Uterus (tissue), 4 donors: Measurements from ENCODE around the gene LRRC3C. TPM values are rescaled to one million over a fixed set of nuclear protein-coding genes. Genes with fewer than 3 reads are reported as not detected.

ENCODE experiments used
- DNase-seq, 2 donors: peaks; one replicate each; pipeline ENCODE4 v3.0.0-alpha.2; 2019 to 2020
- H3K27ac ChIP-seq, 2 donors: fragments of 200-600 bp; sonication (generic); 1 replicate in 1 of 2; 2 replicates in 1 of 2; pipeline ENCODE4 v1.5.1; 2016 to 2018
- H3K27me3 ChIP-seq, 2 donors: fragments of 200-600 bp; sonication (generic); one replicate each; pipeline ENCODE4 v1.5.1; 2018 to 2019; ENCODE audit warnings: control low read depth in 1 of 2
- H3K36me3 ChIP-seq, 2 donors: fragments of 200-600 bp; sonication (generic); one replicate each; pipeline ENCODE4 v1.5.1; 2019; ENCODE audit warnings: control low read depth in 1 of 2
- H3K4me1 ChIP-seq, 2 donors: fragments of 200-600 bp; sonication (generic); one replicate each; pipeline ENCODE4 v1.5.1; 2018 to 2019; ENCODE audit warnings: control low read depth in 1 of 2
- H3K4me3 ChIP-seq, 2 donors: fragments of 200-600 bp; sonication (generic); 1 replicate in 1 of 2; 2 replicates in 1 of 2; pipeline ENCODE4 v1.5.1; 2018 to 2019; ENCODE audit warnings: mild to moderate bottlenecking in 1 of 2
- H3K9me3 ChIP-seq, 2 donors: fragments of 200-600 bp; sonication (generic); one replicate each; pipeline ENCODE4 v1.5.1; 2019; ENCODE audit warnings: control low read depth in 1 of 2
- POLR2A ChIP-seq, 2 donors: fragments of 450-650 bp; IDR thresholded peaks; one replicate each; pipeline ENCODE4 v1.6.1; 2016; ENCODE audit warnings: antibody characterized with exemption in 2 of 2, mild to moderate bottlenecking in 1 of 2, moderate library complexity in 1 of 2
- intact Hi-C: fragments of 100-400 bp; cut with DNase I; formaldehyde crosslinking; loops from one replicate; pipeline ENCODE4 v1.15.1; 2023; ENCODE audit warnings: low total_unique reads
- total RNA-seq, 4 donors: library from RNA; depleted of rRNA in 3 of 4; stranded (reverse); fragments of >200 nt in 3 of 4; gene quantifications; one replicate each; pipeline versions ENCODE4 v1.1.0 to v1.2.4, GENCODE V29; 2014 to 2023
- TF ChIP-seq, protein P1 (sequence below), 4 experiments: fragments of 200-600 bp in 2 of 4; fragments of 450-650 bp in 2 of 4; sonication (generic) in 2 of 4; IDR thresholded peaks; one replicate each; pipeline ENCODE4 v1.5.1; 2016 to 2019; ENCODE audit warnings: antibody characterized with exemption in 4 of 4, mild to moderate bottlenecking in 2 of 4, moderate library complexity in 1 of 4
- donor health status: DM: yes; HTN: yes; CAD: no.

LRRC3C gene
- total RNA-seq, 4 donors from 2014 or later, result 0.52 TPM; not detected in 3

GRCh38 chr17:39913989-39914388 lies 13.5 kb upstream of the LRRC3C start:
- TF ChIP-seq, protein P1, sequence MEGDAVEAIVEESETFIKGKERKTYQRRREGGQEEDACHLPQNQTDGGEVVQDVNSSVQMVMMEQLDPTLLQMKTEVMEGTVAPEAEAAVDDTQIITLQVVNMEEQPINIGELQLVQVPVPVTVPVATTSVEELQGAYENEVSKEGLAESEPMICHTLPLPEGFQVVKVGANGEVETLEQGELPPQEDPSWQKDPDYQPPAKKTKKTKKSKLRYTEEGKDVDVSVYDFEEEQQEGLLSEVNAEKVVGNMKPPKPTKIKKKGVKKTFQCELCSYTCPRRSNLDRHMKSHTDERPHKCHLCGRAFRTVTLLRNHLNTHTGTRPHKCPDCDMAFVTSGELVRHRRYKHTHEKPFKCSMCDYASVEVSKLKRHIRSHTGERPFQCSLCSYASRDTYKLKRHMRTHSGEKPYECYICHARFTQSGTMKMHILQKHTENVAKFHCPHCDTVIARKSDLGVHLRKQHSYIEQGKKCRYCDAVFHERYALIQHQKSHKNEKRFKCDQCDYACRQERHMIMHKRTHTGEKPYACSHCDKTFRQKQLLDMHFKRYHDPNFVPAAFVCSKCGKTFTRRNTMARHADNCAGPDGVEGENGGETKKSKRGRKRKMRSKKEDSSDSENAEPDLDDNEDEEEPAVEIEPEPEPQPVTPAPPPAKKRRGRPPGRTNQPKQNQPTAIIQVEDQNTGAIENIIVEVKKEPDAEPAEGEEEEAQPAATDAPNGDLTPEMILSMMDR (IDR thresholded peaks at IDR 0.05), result no peak
- TF ChIP-seq POLR2A (IDR thresholded peaks at IDR 0.05), result no peak
- no peaks in the 10 kb centered on the region for H3K4me1 ChIP-seq
- no peak overlapping the region for H3K4me3 ChIP-seq
- no peaks in the 10 kb centered on the region for H3K27me3 ChIP-seq
- intact Hi-C loops, result no loop called here
- no peaks in the 10 kb centered on the region for H3K9me3 ChIP-seq
- H3K36me3 ChIP-seq, result no peaks in the 10 kb centered on the region
- no peak overlapping the region for H3K27ac ChIP-seq
- no peak for DNase-seq

DNA sequence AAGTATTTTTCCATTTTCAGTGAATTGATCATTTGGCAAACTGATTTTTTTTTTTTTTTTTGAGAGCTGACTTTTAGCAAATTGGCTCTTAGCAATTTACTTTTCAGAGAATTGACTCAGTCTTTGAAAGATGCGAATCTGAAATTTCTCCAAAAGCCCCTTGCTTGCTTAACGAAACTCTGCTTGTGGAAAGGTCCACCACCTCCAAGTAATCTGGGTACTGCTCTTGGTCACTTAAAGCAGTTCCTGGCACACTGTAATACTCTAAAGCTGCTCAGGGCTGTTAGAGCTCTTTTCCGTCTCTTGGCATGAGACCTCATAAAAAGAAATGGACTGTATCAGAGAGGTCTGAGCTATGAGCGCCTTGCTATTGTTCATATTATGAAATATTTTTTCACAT lies 12.0 kb upstream of the LRRC3C start:
- Histone ChIP-seq H3K9me3 (no peaks in the 10 kb centered on the region), H3K4me3 (no peak overlapping the region), H3K4me1 (no peaks in the 10 kb centered on the region), H3K27ac (no peak overlapping the region), H3K27me3 (no peaks in the 10 kb centered on the region), H3K36me3 (no peaks in the 10 kb centered on the region)
- intact Hi-C loops, result no loop called here
- DNase-seq, result no peak
- TF ChIP-seq, protein P1 (IDR thresholded peaks at IDR 0.05), result no peak
- no peak for TF ChIP-seq POLR2A (IDR thresholded peaks at IDR 0.05)

GRCh38 chr17:39916918-39917317 lies 10.6 kb upstream of the LRRC3C start:
- Histone ChIP-seq H3K4me1 (no peaks in the 10 kb centered on the region), H3K27me3 (no peaks in the 10 kb centered on the region), H3K9me3 (no peaks in the 10 kb centered on the region), H3K27ac (no peak overlapping the region), H3K4me3 (no peak overlapping the region), H3K36me3 (no peaks in the 10 kb centered on the region)
- TF ChIP-seq POLR2A (IDR thresholded peaks at IDR 0.05), result no peak
- TF ChIP-seq, protein P1 (IDR thresholded peaks at IDR 0.05), result no peak
- no peak for DNase-seq
- intact Hi-C loops, result no loop called here

DNA sequence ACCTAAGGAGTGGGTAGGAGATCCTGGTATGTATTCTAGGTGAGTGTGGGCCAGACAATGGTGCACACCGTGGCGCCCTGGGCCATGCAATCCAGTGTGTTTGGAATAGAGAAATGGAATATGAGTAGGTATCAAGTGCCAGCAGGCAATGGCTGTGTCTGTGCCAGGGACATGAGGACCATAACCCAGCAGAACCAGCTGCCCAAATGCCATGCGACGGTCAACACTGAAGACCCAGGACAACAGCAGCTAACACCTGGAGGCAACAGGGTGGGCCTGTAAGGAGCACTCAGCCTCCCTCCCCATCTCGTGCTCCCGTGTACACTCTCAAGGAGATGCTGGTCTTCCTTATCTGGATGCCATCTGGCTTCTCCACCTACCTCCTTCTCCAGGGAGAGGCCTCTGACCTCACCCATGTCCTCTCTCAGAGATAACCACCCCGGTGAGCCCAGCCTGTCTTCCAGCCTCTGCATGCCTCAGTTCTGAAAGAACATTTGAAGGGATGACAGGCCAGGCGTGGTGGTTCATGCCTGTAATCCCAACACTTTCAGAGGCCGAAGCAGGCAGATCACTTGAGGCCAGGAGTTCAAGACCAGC lies 8.3 kb upstream of the LRRC3C start:
- Histone ChIP-seq H3K9me3 (no peaks in the 10 kb centered on the region), H3K27ac (no peak overlapping the region), H3K36me3 (no peaks in the 10 kb centered on the region), H3K4me3 (no peak overlapping the region), H3K27me3 (no peaks in the 10 kb centered on the region), H3K4me1 (no peaks in the 10 kb centered on the region)
- DNase-seq, result no peak
- intact Hi-C loops, result no loop called here
- TF ChIP-seq, protein P1 (IDR thresholded peaks at IDR 0.05), result no peak
- TF ChIP-seq POLR2A (IDR thresholded peaks at IDR 0.05), result no peak

- TF ChIP-seq, protein P1 (IDR thresholded peaks at IDR 0.05), result no peak
- TF ChIP-seq POLR2A (IDR thresholded peaks at IDR 0.05), result no peak
- no peaks in the 10 kb centered on the region for H3K27me3 ChIP-seq
- no peak for DNase-seq
- no peaks in the 10 kb centered on the region for H3K36me3 ChIP-seq
- H3K9me3 ChIP-seq, result no peaks in the 10 kb centered on the region
- no peak overlapping the region for H3K4me3 ChIP-seq
- no peak overlapping the region for H3K27ac ChIP-seq
- H3K4me1 ChIP-seq, result no peaks in the 10 kb centered on the region
- intact Hi-C loops, result no loop called here
Measured at GRCh38 chr17:39920218-39921210, 7.0 kb upstream of the LRRC3C start.
